HepG2 (cell line): Measurements from ENCODE around the gene RCBTB2. TPM values are rescaled to one million over a fixed set of nuclear protein-coding genes. Genes with fewer than 3 reads are reported as not detected.
A peak's percentile ranks its signal among the peaks of the same experiment; 100 is the strongest.

ENCODE experiments used
- BCL6 ChIP-seq: IDR thresholded peaks from 2 replicates; pipeline ENCODE4 v1.6.1; 2016; ENCODE audit warnings: missing genetic modification reagents, missing compliant biosample characterization
- CEBPG ChIP-seq: IDR thresholded peaks from 2 replicates; pipeline ENCODE4 v1.6.1; 2016
- CREM ChIP-seq, 2 experiments: sonication (generic) in 1 of 2; formaldehyde crosslinking in 1 of 2; IDR thresholded peaks; 2 replicates each; pipeline versions ENCODE4 v1.4.0 to v1.6.1; 2016 to 2020; ENCODE audit warnings: antibody characterized with exemption in 1 of 2, mild to moderate bottlenecking in 1 of 2, missing genetic modification reagents in 1 of 2
- EP300 ChIP-seq, 3 experiments: sonication (generic) in 1 of 3; formaldehyde crosslinking in 1 of 3; IDR thresholded peaks; 2 replicates each; pipeline versions ENCODE4 v1.5.1 to v1.6.1; 2011 to 2020; ENCODE audit warnings: low read depth in 2 of 3, low read length in 2 of 3, borderline replicate concordance in 1 of 3, improper control_type of control experiment in 1 of 3, mild to moderate bottlenecking in 1 of 3, missing genetic modification reagents in 1 of 3, moderate library complexity in 1 of 3
- ETV6 ChIP-seq: sonication (generic); formaldehyde crosslinking; conservative IDR thresholded peaks from 2 replicates; pipeline ENCODE4 v1.4.0; 2020; ENCODE audit warnings: missing genetic modification reagents
- FOXA1 ChIP-seq, 2 experiments: fragments of 450-650 bp in 1 of 2; sonication (generic) in 1 of 2; formaldehyde crosslinking in 1 of 2; IDR thresholded peaks; 2 replicates each; pipeline versions ENCODE4 v1.4.0 to v1.6.1; 2016 to 2020; ENCODE audit warnings: missing genetic modification reagents in 1 of 2
- GATAD2A ChIP-seq: IDR thresholded peaks from 2 replicates; pipeline ENCODE4 v1.6.1; 2016
- KLF16 ChIP-seq, 2 experiments: sonication (generic) in 1 of 2; formaldehyde crosslinking in 1 of 2; IDR thresholded peaks; 2 replicates each; pipeline versions ENCODE4 v1.6.1 to v1.8.0; 2016 to 2023; ENCODE audit warnings: missing genetic modification reagents in 2 of 2, missing compliant biosample characterization in 1 of 2
- LCORL ChIP-seq, 2 experiments: fragments of 450-650 bp in 1 of 2; sonication (generic) in 1 of 2; formaldehyde crosslinking in 1 of 2; IDR thresholded peaks; 2 replicates each; pipeline versions ENCODE4 v1.5.0 to v1.6.1; 2017 to 2020; ENCODE audit warnings: antibody characterized with exemption in 1 of 2, missing genetic modification reagents in 1 of 2
- MED1 ChIP-seq: sonication (generic); formaldehyde crosslinking; IDR thresholded peaks from 2 replicates; pipeline ENCODE4 v1.4.0; 2020; ENCODE audit warnings: missing genetic modification reagents
- NCOA2 ChIP-seq: sonication (generic); formaldehyde crosslinking; IDR thresholded peaks from 2 replicates; pipeline ENCODE4 v1.8.0; 2022; ENCODE audit warnings: inconsistent platforms
- NFYC ChIP-seq: IDR thresholded peaks from 2 replicates; pipeline ENCODE4 v1.6.1; 2016; ENCODE audit warnings: missing genetic modification reagents, missing compliant biosample characterization
- RARA ChIP-seq: IDR thresholded peaks from 2 replicates; pipeline ENCODE4 v1.6.1; 2016; ENCODE audit warnings: missing genetic modification reagents, missing compliant biosample characterization
- RFX5 ChIP-seq: IDR thresholded peaks from 2 replicates; pipeline ENCODE4 v1.6.1; 2011; ENCODE audit warnings: low read depth, low read length, improper control_type of control experiment
- SOX13 ChIP-seq, 3 experiments: fragments of 450-650 bp in 1 of 3; sonication (generic) in 1 of 3; formaldehyde crosslinking in 1 of 3; IDR thresholded peaks in 2 of 3; conservative IDR thresholded peaks in 1 of 3; 2 replicates each; pipeline versions ENCODE4 v1.5.0 to v1.6.1; 2016 to 2020; ENCODE audit warnings: antibody characterized with exemption in 1 of 3, mild to moderate bottlenecking in 1 of 3, missing compliant biosample characterization in 1 of 3, missing genetic modification reagents in 1 of 3, moderate library complexity in 1 of 3
- SOX6 ChIP-seq, 2 experiments: fragments of 450-650 bp in 1 of 2; sonication (generic) in 1 of 2; formaldehyde crosslinking in 1 of 2; IDR thresholded peaks; 2 replicates each; pipeline versions ENCODE4 v1.4.0 to v1.6.1; 2017 to 2020; ENCODE audit warnings: antibody characterized with exemption in 1 of 2, mild to moderate bottlenecking in 1 of 2, missing genetic modification reagents in 1 of 2
- TCF7 ChIP-seq: sonication (generic); IDR thresholded peaks from 2 replicates; pipeline ENCODE4 v1.6.1; 2016; ENCODE audit warnings: antibody characterized with exemption, low read depth
- TEAD3 ChIP-seq: optimal IDR thresholded peaks from 2 replicates; pipeline ENCODE3; 2016; ENCODE audit warnings: borderline replicate concordance
- YEATS4 ChIP-seq: sonication (generic); formaldehyde crosslinking; IDR thresholded peaks from 2 replicates; pipeline ENCODE4 v1.4.0; 2020; ENCODE audit warnings: missing genetic modification reagents, borderline replicate concordance
- ZEB1 ChIP-seq: IDR thresholded peaks from 2 replicates; pipeline ENCODE4 v1.6.1; 2012; ENCODE audit warnings: mild to moderate bottlenecking, low read depth, inconsistent platforms; ENCODE audit not compliant: insufficient replicate concordance
- ZMYM2 ChIP-seq: sonication (generic); formaldehyde crosslinking; IDR thresholded peaks from 2 replicates; pipeline ENCODE4 v1.8.0; 2022; ENCODE audit warnings: mild to moderate bottlenecking, missing genetic modification reagents
- ZNF136 ChIP-seq: sonication (generic); formaldehyde crosslinking; IDR thresholded peaks from 2 replicates; pipeline ENCODE4 v1.8.1; 2022; ENCODE audit warnings: low read depth, mild to moderate bottlenecking, moderate library complexity, missing genetic modification reagents
- ZNF17 ChIP-seq: sonication (generic); formaldehyde crosslinking; IDR thresholded peaks from 2 replicates; pipeline ENCODE4 v1.5.0; 2020; ENCODE audit warnings: mild to moderate bottlenecking, missing genetic modification reagents
- ZNF572 ChIP-seq: sonication (generic); formaldehyde crosslinking; IDR thresholded peaks from 2 replicates; pipeline ENCODE4 v1.5.1; 2020; ENCODE audit warnings: mild to moderate bottlenecking, missing genetic modification reagents
- polyA plus RNA-seq, 8 experiments: library from polyadenylated mRNA; depleted of rRNA in 3 of 8; stranded (reverse) in 7 of 8; unstranded in 1 of 8; fragments of >200 nt; fragmentation: Illumina TruSeq in 4 of 8; extraction: Trizol in 4 of 8; gene quantifications; 2 replicates each; pipeline versions ENCODE4 v1.2.1 to v1.2.3, GENCODE V29; 2011 to 2016; ENCODE audit warnings: low read depth in 4 of 8, missing spikeins in 1 of 8, mixed read lengths in 1 of 8; ENCODE audit not compliant: insufficient read depth in 1 of 8
- total RNA-seq, 5 experiments: library from RNA; depleted of rRNA; stranded (reverse); fragments of >200 nt; fragmentation: Illumina TruSeq; extraction: Trizol; gene quantifications; 2 replicates each; pipeline ENCODE4 v1.2.3, GENCODE V29; 2016; ENCODE audit warnings: low read depth in 1 of 5
- TF ChIP-seq, protein P1 (sequence below): sonication (generic); formaldehyde crosslinking; IDR thresholded peaks from 2 replicates; pipeline ENCODE4 v1.5.1; 2020; ENCODE audit warnings: mild to moderate bottlenecking, missing genetic modification reagents, moderate library complexity

Gene RCBTB2
- total and polyA plus RNA-seq, 2 of the 13 experiments (the other 11 are each of a cell fraction or from before 2014, with no cell fraction given) = 1.9 to 2.7 TPM

DNA sequence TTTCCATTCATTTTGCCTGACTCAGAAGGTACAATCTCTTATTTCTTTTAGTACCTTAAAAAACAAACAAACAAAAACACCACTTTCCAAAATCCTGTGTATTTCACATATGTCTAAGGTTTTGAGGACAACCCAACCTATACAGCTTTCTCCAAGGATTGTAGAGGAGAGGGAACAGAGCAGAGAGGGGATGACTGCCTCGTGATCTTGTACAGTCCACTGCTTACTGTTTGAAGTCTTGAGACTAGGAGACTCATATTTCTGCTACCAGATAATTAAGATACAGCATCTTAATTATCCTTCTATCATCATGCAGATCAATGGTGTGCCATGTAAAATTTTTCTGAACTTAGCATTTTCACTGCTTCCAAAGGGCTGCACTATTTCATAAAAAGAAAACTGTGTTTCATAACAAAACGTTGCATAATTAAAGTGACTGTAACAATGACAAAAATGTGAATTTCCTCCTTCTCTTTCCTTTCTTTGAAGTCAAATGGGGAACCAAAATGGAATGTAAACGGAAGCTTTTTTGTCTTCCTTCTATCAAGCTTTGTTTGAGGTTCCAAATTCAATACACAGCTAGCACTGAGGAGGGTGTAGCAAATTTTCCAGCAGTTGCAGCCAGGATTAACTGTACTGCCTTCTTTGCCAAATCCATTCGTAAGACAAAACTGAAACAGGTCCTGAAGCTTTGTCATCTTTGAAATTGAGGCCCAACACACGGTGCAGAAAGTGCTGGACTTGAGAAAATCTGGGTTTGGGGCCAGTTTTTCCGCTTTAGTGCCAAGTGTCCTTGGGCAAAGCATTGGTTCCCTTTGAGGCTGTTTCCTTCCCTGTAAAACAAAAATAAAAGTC, 34.9 kb upstream of the RCBTB2 start (continued):
- TF ChIP-seq, protein P1, sequence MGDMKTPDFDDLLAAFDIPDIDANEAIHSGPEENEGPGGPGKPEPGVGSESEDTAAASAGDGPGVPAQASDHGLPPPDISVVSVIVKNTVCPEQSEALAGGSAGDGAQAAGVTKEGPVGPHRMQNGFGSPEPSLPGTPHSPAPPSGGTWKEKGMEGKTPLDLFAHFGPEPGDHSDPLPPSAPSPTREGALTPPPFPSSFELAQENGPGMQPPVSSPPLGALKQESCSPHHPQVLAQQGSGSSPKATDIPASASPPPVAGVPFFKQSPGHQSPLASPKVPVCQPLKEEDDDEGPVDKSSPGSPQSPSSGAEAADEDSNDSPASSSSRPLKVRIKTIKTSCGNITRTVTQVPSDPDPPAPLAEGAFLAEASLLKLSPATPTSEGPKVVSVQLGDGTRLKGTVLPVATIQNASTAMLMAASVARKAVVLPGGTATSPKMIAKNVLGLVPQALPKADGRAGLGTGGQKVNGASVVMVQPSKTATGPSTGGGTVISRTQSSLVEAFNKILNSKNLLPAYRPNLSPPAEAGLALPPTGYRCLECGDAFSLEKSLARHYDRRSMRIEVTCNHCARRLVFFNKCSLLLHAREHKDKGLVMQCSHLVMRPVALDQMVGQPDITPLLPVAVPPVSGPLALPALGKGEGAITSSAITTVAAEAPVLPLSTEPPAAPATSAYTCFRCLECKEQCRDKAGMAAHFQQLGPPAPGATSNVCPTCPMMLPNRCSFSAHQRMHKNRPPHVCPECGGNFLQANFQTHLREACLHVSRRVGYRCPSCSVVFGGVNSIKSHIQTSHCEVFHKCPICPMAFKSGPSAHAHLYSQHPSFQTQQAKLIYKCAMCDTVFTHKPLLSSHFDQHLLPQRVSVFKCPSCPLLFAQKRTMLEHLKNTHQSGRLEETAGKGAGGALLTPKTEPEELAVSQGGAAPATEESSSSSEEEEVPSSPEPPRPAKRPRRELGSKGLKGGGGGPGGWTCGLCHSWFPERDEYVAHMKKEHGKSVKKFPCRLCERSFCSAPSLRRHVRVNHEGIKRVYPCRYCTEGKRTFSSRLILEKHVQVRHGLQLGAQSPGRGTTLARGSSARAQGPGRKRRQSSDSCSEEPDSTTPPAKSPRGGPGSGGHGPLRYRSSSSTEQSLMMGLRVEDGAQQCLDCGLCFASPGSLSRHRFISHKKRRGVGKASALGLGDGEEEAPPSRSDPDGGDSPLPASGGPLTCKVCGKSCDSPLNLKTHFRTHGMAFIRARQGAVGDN (CRISPR knock-in tag) = no peak
- TF ChIP-seq NCOA2 (CRISPR knock-in tag) (peak; percentile 62), BCL6 (CRISPR knock-in tag) (peak; percentile 31; the same call in 1 of the 2 replicates), TCF7 (peak; percentile 67), ZEB1 (no peak), ZMYM2 (CRISPR knock-in tag) (no peak), ZNF136 (CRISPR knock-in tag) (no peak), ZNF572 (CRISPR knock-in tag) (no peak), RARA (CRISPR knock-in tag) (peak; percentile 47; the same call in 1 of the 2 replicates), SOX13 (IDR thresholded peaks at IDR 0.05) (peak; percentile 57; the same call in 1 of the 2 replicates), SOX13 (CRISPR knock-in tag; conservative IDR thresholded peaks at IDR 0.05 in 1 of 2, IDR thresholded peaks at IDR 0.05 in 1 of 2) (peak in 1 of 2 experiments; percentile 95; a peak in 2 of 4 replicates), LCORL (IDR thresholded peaks at IDR 0.05) (no peak), LCORL (CRISPR knock-in tag; IDR thresholded peaks at IDR 0.05) (0 out of 2 replicates have a peak, but pooled peaks have one; percentile 30), YEATS4 (CRISPR knock-in tag) (no peak), NFYC (no peak), KLF16 (CRISPR knock-in tag; IDR thresholded peaks at IDR 0.05) (no peak), ZNF17 (no peak), MED1 (CRISPR knock-in tag) (peak; percentile 54; the same call in 1 of the 2 replicates), ETV6 (CRISPR knock-in tag) (no peak), GATAD2A (0 out of 2 replicates have a peak, but pooled peaks have one; percentile 35), TEAD3 (peak; percentile 70), CEBPG (CRISPR knock-in tag) (peak; percentile 72), RFX5 (no peak), CREM (IDR thresholded peaks at IDR 0.05) (peak; percentile 44; the same call in 1 of the 2 replicates), CREM (CRISPR knock-in tag; IDR thresholded peaks at IDR 0.05) (no peak), FOXA1 (IDR thresholded peaks at IDR 0.05) (no peak), FOXA1 (CRISPR knock-in tag; IDR thresholded peaks at IDR 0.05) (0 out of 2 replicates have a peak, but pooled peaks have one; percentile 15), SOX6 (IDR thresholded peaks at IDR 0.05) (no peak), SOX6 (CRISPR knock-in tag; IDR thresholded peaks at IDR 0.05) (peak; percentile 81), EP300 (IDR thresholded peaks at IDR 0.05; ENCODE audit: low read depth in 2 of 2, low read length in 2 of 2) (peak in 1 of 2 experiments; percentile 32; a peak in 2 of 4 replicates), EP300 (CRISPR knock-in tag; IDR thresholded peaks at IDR 0.05; ENCODE audit: borderline replicate concordance) (no peak)
